GM21526 (cell line): ENCODE measurements around the gene ATOSA.

ENCODE experiments used
- ATAC-seq: cut with Tn5 transposase; IDR thresholded peaks from one replicate; pipeline ENCODE4 v1.9.1; 2021; ENCODE audit warnings: moderate library complexity; ENCODE audit not compliant: unreplicated experiment, low FRiP score

Gene ATOSA

DNA sequence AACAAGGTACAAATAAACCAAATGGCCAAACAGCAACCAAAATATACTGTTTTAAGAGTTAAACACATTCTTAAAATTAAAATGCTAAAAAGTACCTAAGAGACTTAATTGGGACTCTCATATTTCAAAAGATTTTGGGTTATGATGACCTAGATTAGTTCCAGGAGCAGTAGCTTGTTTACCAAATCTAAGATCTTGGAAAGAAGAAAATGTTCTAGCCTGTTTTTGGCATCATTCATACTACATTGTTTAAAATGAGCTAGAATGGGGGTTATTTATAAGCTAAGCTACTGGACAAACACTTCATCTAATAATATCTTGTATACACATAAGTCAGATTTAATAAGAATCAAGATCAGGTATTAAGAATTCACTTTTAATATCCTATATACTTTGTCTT is 22.8 kb downstream of the ATOSA start:
- ATAC-seq, result no peak

DNA sequence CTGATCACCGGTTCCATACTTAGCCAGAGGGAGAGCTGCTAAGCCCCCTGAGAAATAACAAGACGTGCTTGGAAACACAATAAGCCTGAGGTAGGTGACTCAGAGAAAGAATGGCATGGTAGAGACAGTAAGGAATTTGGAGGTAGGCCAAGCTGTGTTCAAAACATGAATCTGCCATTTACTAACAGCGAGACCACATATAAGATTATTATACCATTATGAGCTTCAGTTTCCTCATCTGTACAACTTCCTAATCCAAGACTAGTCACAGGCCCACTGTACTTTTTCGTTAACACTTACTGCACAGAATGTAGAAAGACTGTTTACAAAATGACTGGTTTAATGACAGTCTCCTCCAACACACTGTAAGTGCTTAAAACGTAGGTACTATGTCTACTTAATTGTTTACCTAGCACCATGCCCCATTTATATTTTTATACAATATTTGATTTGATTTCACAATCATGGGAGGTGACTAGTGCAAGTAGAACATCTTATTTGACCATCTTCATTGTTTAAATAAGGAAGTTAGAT is 25.7 kb downstream of the ATOSA start:
- ATAC-seq, result no peak

DNA sequence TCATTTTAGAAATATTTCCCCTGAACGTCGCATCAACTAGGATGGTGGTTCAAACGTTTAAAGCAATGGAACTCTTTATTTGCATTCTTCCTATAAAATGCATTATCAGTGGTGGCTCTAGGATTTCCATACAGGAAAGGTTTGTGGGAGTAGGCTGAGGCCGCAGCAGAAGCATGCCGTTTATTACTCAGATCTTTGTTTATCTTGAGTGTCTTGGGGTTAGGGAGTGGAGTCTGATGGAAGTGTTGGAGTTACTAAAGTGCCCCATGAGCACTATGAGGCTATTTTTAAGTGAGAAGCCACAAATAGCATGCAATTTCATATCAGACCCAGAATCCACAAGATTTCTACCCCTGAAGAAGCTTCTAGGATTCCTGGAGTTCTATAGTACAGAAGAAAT is 26.2 kb downstream of the ATOSA start:
- ATAC-seq, result no peak

DNA sequence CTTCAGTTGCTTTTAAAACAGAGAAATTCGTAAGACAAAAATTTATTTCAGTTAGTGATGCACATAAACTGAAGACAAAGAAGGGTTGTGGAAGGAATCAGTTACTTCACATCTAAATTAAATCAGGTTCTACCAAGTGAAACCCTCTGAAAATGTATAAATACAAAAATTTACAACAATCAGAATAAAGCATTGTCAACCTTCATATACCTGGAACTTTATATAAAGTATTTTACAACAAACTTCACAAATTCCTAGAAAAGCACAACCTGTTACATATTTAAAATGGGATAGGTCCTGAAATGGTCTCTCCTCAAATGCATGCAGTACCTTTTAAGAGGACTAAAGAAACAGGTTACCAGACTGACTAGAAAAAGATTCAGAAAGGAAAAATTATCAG is 26.9 kb downstream of the ATOSA start:
- ATAC-seq, result no peak

DNA sequence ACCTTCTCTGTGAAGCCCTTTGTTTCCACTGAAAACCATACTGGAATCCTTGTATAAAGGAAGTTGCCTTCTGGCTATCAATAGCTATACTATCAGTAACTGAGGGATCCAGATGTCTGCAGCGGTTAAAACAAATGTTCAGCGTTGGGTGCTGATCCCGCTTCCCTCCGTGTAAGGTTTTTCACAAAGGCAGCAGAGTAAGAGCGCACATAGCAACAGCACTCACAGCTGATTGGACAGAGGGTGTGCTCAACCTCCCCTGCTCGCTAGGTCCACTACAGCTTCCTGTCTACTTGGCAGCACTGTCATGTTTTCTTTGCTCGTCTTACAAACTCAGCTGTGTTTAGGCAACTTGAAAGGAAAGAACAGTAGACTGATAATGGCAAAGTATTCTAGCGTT is 27.3 kb downstream of the ATOSA start:
- ATAC-seq, result no peak

DNA sequence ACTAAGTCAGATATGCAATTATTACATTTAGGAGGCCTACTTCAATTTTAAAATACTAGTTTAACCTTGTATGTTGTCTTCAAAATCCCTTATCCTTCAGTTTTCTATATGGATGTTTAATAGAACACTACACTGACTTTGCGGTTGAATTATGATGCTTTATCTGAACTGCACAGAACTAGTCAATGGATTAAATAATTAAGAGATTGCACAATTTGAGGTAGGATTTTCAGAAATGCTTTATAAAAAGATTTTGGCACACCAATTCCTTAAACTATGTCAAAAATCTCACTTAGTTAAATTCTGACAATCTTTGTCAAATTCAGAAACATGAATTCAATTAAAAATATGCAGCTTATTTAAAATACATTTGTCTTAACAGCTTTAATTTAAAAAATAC is 28.1 kb downstream of the ATOSA start:
- ATAC-seq, result no peak

DNA sequence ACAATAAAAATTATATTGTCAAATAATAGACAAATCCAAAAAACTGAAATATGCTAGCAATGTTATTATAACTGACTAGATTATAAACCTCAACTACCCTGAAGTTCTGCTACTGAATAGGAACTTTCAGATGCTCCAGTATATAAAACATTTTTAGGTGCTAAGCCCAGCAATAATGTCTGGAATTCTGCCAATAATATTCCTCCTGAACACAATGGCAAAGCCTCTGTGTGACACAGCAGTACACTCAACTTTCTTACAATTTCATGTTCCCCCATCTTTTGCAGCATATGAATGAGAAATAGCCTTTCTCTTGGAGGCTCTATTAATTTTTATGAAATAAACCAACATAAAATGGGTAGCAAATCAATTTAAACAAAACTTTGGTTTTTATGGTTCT is 29.5 kb downstream of the ATOSA start:
- ATAC-seq, result no peak

DNA sequence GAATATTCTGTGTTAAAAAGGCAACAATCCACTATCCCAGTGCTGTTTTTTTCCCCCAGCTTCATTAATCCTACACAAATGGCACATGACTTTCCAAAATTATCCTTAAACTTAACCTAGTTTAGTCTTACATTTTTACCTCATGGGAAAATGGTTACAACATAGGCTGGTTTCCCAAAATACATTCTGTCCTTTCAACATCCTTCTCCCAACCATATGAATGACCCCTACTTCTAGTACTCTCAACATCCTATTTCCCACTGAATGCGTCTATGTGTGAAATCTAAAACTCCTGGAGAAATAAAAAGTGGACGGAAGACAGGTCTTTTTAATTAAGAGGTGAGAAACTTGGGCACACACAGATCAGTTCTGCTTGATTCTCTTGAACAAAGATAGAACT is 33.3 kb downstream of the ATOSA start:
- ATAC-seq, result no peak

DNA sequence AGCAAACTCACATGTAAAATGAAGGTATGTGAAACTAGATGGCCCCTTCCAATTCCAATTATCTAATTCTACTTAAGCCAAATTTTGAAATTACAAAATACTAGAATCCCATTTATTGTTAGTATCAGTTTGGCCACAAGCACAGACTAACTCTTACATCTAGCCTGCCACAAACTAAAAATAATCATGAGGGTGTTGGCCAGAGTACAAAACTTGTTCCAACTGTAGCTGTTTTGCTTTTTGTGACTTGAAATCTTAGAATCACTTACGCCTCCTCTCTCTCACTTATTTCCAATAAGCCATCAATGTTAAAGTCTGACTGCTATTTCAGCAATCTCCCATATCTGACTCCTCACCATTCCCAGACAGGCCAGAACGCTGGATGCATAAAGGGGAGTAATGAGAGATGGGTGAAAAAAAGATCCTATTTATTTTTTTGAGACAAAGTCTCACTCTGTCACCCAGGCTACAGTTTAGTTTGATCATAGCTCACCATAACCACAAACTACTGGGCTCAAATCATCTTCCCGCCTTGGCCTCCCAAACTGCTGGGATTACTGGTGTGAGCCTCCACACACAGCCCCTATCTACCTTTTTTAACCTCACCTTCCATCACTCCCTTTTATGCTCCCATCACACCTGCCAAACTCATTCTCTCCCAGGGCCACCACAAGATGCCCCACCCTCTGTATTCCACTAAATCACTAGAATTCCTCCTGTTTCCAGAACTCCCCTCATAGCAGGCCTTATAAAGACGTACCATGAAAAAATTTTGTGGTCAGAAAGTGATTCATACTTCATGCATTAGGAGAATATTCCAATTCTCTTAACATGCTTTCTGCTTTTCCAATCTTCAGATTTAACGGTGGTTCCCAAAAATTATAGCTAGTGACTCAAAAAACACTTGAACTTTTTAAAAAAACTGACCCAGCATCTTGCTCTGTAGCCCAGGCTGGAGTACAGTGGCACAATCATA is 36.5 kb downstream of the ATOSA start:
- no peak for ATAC-seq

DNA sequence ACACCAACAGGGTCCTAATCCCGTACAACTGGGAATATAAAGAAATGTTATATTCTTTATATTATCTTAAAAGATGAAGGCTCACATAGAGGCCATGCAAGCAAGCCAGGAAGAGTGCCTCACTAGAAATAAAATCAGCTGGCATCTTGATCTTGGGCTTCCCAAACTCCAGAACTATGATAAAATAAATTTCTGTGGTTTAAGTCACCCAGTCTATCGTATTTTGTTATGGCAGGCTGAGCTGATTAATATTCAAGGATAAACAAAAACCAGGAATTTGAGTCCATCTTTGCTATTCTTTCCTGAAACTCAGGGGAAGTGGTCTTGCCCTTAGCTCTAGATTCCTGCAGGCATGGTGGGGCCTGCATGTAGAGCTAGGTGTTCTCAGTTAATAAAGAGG is 42.7 kb downstream of the ATOSA start:
- no peak for ATAC-seq

DNA sequence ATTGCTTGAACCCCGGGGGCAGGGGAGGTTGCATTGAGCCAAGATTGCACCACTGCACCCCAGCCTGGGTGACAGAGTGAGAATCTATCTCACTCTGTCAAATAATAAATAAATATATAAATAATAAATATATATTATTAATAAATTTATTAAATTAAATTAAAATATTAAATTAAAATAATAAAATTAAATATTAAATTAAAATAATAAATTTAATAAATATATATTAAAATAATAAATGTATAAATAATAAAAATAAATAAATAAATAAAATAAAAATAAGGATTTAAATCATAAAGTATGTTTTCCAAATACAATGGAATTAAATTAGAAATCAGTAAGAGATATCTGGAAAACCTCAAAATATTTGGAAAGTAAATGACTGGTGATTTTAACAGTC is 43.3 kb downstream of the ATOSA start:
- ATAC-seq, result no peak
